OCI-LY7 (cell line): ENCODE data around the gene CAMK1.

Source experiments
- EZH2phosphoT487 ChIP-seq: fragments of 200-600 bp; sonication (generic); IDR thresholded peaks from 2 replicates; pipeline ENCODE4 v1.6.1; 2018; ENCODE audit warnings: low read depth, borderline replicate concordance, mild to moderate bottlenecking, mixed run types, antibody characterized with exemption, low read length, moderate library complexity, mixed read lengths
- TF ChIP-seq, protein P1 (sequence below): fragments of 200-600 bp; sonication (generic); conservative IDR thresholded peaks from 2 replicates; pipeline ENCODE4 v1.5.1; 2014; ENCODE audit warnings: mild to moderate bottlenecking, antibody characterized with exemption, low read length, moderate library complexity, mixed read lengths

DNA sequence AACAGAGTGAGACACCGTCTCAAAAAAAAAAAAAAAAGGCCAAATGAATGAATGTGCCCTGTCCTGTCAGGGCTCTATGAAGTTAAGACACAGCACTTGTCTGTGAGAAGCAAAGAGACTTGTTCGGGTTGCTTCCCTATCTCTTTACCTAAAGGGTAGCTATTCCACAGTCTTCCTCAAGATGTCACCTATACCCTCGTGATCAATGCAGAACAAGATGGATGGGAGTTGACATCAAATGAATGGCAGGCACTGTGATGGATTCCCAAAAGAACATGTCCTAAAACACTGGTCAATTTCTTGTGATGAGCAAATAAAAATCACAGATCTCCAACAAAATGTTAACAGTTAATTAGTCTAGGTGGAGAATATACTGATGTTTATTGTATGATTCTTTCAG, 13.0 kb upstream of the CAMK1 start:
- TF ChIP-seq, protein P1, sequence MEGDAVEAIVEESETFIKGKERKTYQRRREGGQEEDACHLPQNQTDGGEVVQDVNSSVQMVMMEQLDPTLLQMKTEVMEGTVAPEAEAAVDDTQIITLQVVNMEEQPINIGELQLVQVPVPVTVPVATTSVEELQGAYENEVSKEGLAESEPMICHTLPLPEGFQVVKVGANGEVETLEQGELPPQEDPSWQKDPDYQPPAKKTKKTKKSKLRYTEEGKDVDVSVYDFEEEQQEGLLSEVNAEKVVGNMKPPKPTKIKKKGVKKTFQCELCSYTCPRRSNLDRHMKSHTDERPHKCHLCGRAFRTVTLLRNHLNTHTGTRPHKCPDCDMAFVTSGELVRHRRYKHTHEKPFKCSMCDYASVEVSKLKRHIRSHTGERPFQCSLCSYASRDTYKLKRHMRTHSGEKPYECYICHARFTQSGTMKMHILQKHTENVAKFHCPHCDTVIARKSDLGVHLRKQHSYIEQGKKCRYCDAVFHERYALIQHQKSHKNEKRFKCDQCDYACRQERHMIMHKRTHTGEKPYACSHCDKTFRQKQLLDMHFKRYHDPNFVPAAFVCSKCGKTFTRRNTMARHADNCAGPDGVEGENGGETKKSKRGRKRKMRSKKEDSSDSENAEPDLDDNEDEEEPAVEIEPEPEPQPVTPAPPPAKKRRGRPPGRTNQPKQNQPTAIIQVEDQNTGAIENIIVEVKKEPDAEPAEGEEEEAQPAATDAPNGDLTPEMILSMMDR, result peak; percentile 77
- TF ChIP-seq EZH2phosphoT487, result no peak
